ENCODE data around the gene GIMAP1. TPM values are rescaled to one million over a fixed set of nuclear protein-coding genes. Genes with fewer than 3 reads are reported as not detected.
"Not testable (repeated sequence)": the region's sequence is repeated elsewhere in the genome, so short reads cannot be mapped to it uniquely, and the experiment has no call there.

GIMAP1 gene
- total RNA-seq: 10 to 100 TPM in 2 of 4 donors, 1 to 10 TPM in 2; 6.6 to 13.0 (median 8.5) TPM

- 24% methylated on average over 5 of the region's 5 CpGs for WGBS
- no peak for TF ChIP-seq POLR2A (IDR thresholded peaks at IDR 0.05; ENCODE audit: low read depth)
- TF ChIP-seq POLR2AphosphoS5 (IDR thresholded peaks at IDR 0.05): peak; percentile 75 to 83
- TF ChIP-seq EP300 (IDR thresholded peaks at IDR 0.05): no peak
- no peak for TF ChIP-seq CTCF (IDR thresholded peaks at IDR 0.05)
- Histone ChIP-seq H3K27ac (replicated peaks in 1 of 4) (peak within 1 kb of the TSS; percentile 48 to 72 (median 58)), H3K4me1 (peaks cover 0 to 5% (median 2%) of the 10 kb centered on the region in 4 donors), H3K9me3 (peaks cover 0 to 18% (median 7%) of the 10 kb centered on the region in 4 donors), H3K27me3 (peaks cover 0 to 5% (median 0%) of the 10 kb centered on the region in 4 donors), H3K36me3 (peaks cover 0 to 20% (median 5%) of the 10 kb centered on the region in 4 donors), H3K4me3 (peak within 1 kb of the TSS; percentile 44 to 60 (median 48))
- intact Hi-C loops (cut with DNase I): no loop called here
- no peak for DNase-seq (ENCODE audit: extremely low spot score)
Measured at GRCh38 chr7:150716368-150716767, at the start of gene GIMAP1. Gene GIMAP1 (plus strand): TSS chr7:150716613. CDS start chr7:150719048, 2,435 bp downstream.

DNA sequence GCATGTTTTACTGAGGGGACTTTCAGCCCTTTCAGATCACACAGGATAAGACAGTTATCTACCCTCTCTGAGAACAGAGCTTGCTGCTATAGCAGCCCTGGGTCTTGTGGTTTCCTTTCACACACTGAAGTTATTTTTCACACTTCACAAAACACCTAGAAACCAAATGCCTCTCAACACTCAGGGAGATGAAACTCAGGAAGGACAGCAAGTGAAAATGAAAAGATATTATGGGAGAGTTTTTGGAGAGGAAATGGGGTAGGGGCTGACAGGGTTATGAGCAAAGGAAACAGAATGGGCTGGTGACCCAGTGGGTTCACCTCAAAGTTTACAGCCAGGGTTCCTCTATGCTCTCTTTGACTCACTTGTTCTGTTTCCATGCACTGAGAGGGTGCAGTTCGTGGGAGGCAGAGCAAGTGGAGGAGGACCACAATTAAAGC, 47.9 kb upstream of the GIMAP1 start:
- DNase-seq (ENCODE audit: extremely low spot score): no peak
- no peak overlapping the region for H3K27ac ChIP-seq (replicated peaks in 1 of 4)
- no peaks in the 10 kb centered on the region for H3K27me3 ChIP-seq
- WGBS: 63% methylated on average over 1 of the region's 1 CpG
- H3K4me3 ChIP-seq: no peak overlapping the region
- intact Hi-C loops (cut with DNase I): no loop called here
- peaks cover 0 to 7% (median 2%) of the 10 kb centered on the region in 4 donors for H3K9me3 ChIP-seq
- TF ChIP-seq POLR2AphosphoS5 (IDR thresholded peaks at IDR 0.05) (no peak), CTCF (IDR thresholded peaks at IDR 0.05) (no peak), POLR2A (IDR thresholded peaks at IDR 0.05; ENCODE audit: low read depth) (no peak), EP300 (IDR thresholded peaks at IDR 0.05) (no peak)
- no peaks in the 10 kb centered on the region for H3K4me1 ChIP-seq
- no peaks in the 10 kb centered on the region for H3K36me3 ChIP-seq

- intact Hi-C loops (cut with DNase I): no loop called here
- Histone ChIP-seq H3K4me3 (no peak overlapping the region), H3K4me1 (no peaks in the 10 kb centered on the region), H3K27ac (replicated peaks in 1 of 4) (no peak overlapping the region), H3K27me3 (no peaks in the 10 kb centered on the region), H3K9me3 (peaks cover 0 to 7% (median 2%) of the 10 kb centered on the region in 4 donors), H3K36me3 (no peaks in the 10 kb centered on the region)
- DNase-seq (ENCODE audit: extremely low spot score): no peak
- TF ChIP-seq CTCF (IDR thresholded peaks at IDR 0.05) (no peak), POLR2AphosphoS5 (IDR thresholded peaks at IDR 0.05) (no peak), POLR2A (IDR thresholded peaks at IDR 0.05; ENCODE audit: low read depth) (no peak), EP300 (IDR thresholded peaks at IDR 0.05) (no peak)
Measured at GRCh38 chr7:150668977-150669376, 47.4 kb upstream of the GIMAP1 start.

- H3K4me1 ChIP-seq; H3K27me3 ChIP-seq; intact Hi-C loops (cut with DNase I); H3K27ac ChIP-seq (replicated peaks in 1 of 4); DNase-seq (ENCODE audit: extremely low spot score); H3K4me3 ChIP-seq; H3K9me3 ChIP-seq; H3K36me3 ChIP-seq: not testable (repeated sequence)
- 83% methylated on average over 7 of the region's 7 CpGs for WGBS
Measured at GRCh38 chr7:150671798-150672585, 44.4 kb upstream of the GIMAP1 start.

DNA sequence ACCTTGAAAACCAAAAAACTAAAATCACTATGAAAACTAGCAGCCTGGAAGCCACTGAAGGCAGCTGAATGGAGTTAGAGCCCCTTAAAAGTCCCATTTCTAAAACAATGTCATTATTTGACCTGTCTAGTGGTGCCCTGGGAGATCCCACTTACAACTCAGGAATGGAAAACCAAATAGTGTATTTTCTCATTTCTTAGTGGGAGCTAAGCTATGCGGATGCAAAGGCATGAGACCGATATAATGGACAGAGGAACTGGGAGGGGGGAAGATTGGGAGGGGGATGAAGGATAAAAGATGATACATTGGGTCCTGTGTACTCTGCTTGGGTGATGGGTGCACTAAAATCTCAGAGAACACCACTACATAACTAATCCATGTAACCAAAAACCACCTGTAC, 40.7 kb upstream of the GIMAP1 start:
- no peaks in the 10 kb centered on the region for H3K36me3 ChIP-seq
- intact Hi-C loops (cut with DNase I): no loop called here

GRCh38 chr7:150676276-150676675, 40.1 kb upstream of the GIMAP1 start:
- H3K36me3 ChIP-seq; H3K27me3 ChIP-seq; H3K4me1 ChIP-seq; H3K9me3 ChIP-seq; intact Hi-C loops (cut with DNase I); DNase-seq (ENCODE audit: extremely low spot score); H3K4me3 ChIP-seq: not testable (repeated sequence)
- peak overlapping the region in 2 of 4 donors; percentile 62 to 68 for H3K27ac ChIP-seq (replicated peaks in 1 of 4)

More for the DNA sequence above, 40.7 kb upstream of the GIMAP1 start:
- DNase-seq (ENCODE audit: extremely low spot score): no peak
- Histone ChIP-seq H3K27ac (replicated peaks in 1 of 4) (peak overlapping the region; percentile 31 to 68 (median 52)), H3K9me3 (no peaks in the 10 kb centered on the region), H3K27me3 (no peaks in the 10 kb centered on the region), H3K4me3 (no peak overlapping the region), H3K4me1 (peaks cover 0 to 6% (median 3%) of the 10 kb centered on the region in 4 donors)
- 54% methylated on average over 2 of the region's 2 CpGs for WGBS
- TF ChIP-seq CTCF (IDR thresholded peaks at IDR 0.05) (no peak), POLR2A (IDR thresholded peaks at IDR 0.05; ENCODE audit: low read depth) (no peak), EP300 (IDR thresholded peaks at IDR 0.05) (no peak), POLR2AphosphoS5 (IDR thresholded peaks at IDR 0.05) (no peak)
